ENCODE measurements around the gene PTGIS.

DNA sequence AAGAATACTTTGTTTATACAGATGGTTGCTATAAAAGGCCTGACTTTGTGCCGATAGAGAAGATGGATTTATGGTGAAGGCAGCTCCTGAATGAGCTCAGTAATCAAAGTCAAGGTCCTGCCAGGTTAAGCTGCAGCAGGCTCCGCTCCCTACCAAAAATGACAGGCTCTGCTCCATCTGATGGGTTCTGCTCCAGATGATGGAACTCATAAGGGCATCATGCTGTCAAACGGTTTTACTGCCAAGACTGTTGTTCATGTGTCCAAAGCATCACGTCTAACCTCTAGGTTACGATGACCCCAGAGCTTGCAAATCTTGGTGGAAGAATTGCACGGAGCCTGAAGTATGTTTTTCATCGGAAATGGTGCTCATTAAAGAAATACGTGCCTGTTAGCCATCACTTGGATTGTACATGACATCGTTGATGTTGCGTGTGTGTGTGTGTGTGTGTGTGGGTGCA is 19.2 kb upstream of the PTGIS start:
- no peak for TF ChIP-seq EP300 (IDR thresholded peaks at IDR 0.05)
- no peak for TF ChIP-seq POLR2AphosphoS5 (IDR thresholded peaks at IDR 0.05)
- TF ChIP-seq, protein P1, sequence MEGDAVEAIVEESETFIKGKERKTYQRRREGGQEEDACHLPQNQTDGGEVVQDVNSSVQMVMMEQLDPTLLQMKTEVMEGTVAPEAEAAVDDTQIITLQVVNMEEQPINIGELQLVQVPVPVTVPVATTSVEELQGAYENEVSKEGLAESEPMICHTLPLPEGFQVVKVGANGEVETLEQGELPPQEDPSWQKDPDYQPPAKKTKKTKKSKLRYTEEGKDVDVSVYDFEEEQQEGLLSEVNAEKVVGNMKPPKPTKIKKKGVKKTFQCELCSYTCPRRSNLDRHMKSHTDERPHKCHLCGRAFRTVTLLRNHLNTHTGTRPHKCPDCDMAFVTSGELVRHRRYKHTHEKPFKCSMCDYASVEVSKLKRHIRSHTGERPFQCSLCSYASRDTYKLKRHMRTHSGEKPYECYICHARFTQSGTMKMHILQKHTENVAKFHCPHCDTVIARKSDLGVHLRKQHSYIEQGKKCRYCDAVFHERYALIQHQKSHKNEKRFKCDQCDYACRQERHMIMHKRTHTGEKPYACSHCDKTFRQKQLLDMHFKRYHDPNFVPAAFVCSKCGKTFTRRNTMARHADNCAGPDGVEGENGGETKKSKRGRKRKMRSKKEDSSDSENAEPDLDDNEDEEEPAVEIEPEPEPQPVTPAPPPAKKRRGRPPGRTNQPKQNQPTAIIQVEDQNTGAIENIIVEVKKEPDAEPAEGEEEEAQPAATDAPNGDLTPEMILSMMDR (IDR thresholded peaks at IDR 0.05): no peak
